ENCODE results near the gene PIP5K1B.

GRCh38 chr9:68981789-68982188 lies 276.7 kb downstream of the PIP5K1B start:
- TF ChIP-seq CTCF (IDR thresholded peaks at IDR 0.05) (no peak), EP300 (IDR thresholded peaks at IDR 0.05) (no peak), POLR2A (IDR thresholded peaks at IDR 0.05) (no peak), POLR2AphosphoS5 (IDR thresholded peaks at IDR 0.05) (no peak)

Data from sigmoid colon (tissue), 4 donors.